NB4 (cell line): ENCODE data around the gene LYST.
"Not testable (repeated sequence)": the region's sequence is repeated elsewhere in the genome, so short reads cannot be mapped to it uniquely, and the experiment has no call there.

Experiments used
- DNase-seq: peaks from one replicate; pipeline ENCODE4 v3.0.0; 2010; ENCODE audit warnings: low read depth
- H3K4me3 ChIP-seq: one replicate; pipeline ENCODE4 v1.5.1; 2011; ENCODE audit warnings: mild to moderate bottlenecking, low read depth, low read length, moderate library complexity
- CTCF ChIP-seq: IDR thresholded peaks from one replicate; pipeline ENCODE4 v1.5.1; 2012; ENCODE audit warnings: low read depth, low read length
- MAX ChIP-seq: IDR thresholded peaks from 2 replicates; pipeline ENCODE4 v1.6.1; 2011; ENCODE audit warnings: low read depth, low read length
- MYC ChIP-seq: IDR thresholded peaks from 2 replicates; pipeline ENCODE4 v1.6.1; 2011; ENCODE audit warnings: low read depth, low read length
- POLR2A ChIP-seq: IDR thresholded peaks from 2 replicates; pipeline ENCODE4 v1.6.1; 2011; ENCODE audit warnings: mild to moderate bottlenecking; ENCODE audit not compliant: insufficient read length; ENCODE audit errors: extremely low read depth

Gene LYST

GRCh38 chr1:235866205-235866912 is at the start of gene LYST:
TSS of gene LYST (minus strand) at chr1:235866906. CDS start at chr1:235830417, 36,489 bp downstream.
- H3K4me3 ChIP-seq: peak within 1 kb of the TSS; percentile 94
- peak; percentile 75 for DNase-seq

GRCh38 chr1:235915489-235915888 is 48.8 kb upstream of the LYST start:
- not testable (repeated sequence) for H3K4me3 ChIP-seq

More at GRCh38 chr1:235866205-235866912, at the start of gene LYST:
- TF ChIP-seq CTCF: peak; percentile 17
- TF ChIP-seq POLR2A: no peak
- peak; percentile 39; the same call in 1 of the 2 replicates for TF ChIP-seq MYC
- TF ChIP-seq MAX: no peak

GRCh38 chr1:235913311-235913710 is 46.6 kb upstream of the LYST start:
- TF ChIP-seq CTCF (no peak), MYC (no peak), MAX (no peak), POLR2A (no peak)
- no peak for DNase-seq
- no peak overlapping the region for H3K4me3 ChIP-seq

More at GRCh38 chr1:235915489-235915888, 48.8 kb upstream of the LYST start:
- not testable (repeated sequence) for DNase-seq

- H3K4me3 ChIP-seq: no peak overlapping the region
- TF ChIP-seq CTCF: no peak
- TF ChIP-seq POLR2A: no peak
- no peak for TF ChIP-seq MAX
- TF ChIP-seq MYC: no peak
- DNase-seq: no peak
These were observed 45.2 kb upstream of the LYST start for GRCh38 chr1:235911876-235912275.

GRCh38 chr1:235911300-235911662 is 44.6 kb upstream of the LYST start:
- H3K4me3 ChIP-seq: no peak overlapping the region
- TF ChIP-seq CTCF (no peak), POLR2A (no peak), MAX (no peak), MYC (no peak)
- DNase-seq: no peak

GRCh38 chr1:235910357-235911299 is 43.9 kb upstream of the LYST start:
- DNase-seq: peak; percentile 87
- no peak overlapping the region for H3K4me3 ChIP-seq
- TF ChIP-seq MAX (no peak), MYC (no peak), CTCF (no peak), POLR2A (no peak)
